Middle frontal gyrus (tissue), 1 donor: Measurements from ENCODE around the gene TRAK2.

ENCODE experiments used
- DNase-seq: peaks from one replicate; pipeline ENCODE4 v3.0.0-alpha.2; 2015; ENCODE audit warnings: low spot score; ENCODE audit errors: extremely low spot score

Gene TRAK2

DNA sequence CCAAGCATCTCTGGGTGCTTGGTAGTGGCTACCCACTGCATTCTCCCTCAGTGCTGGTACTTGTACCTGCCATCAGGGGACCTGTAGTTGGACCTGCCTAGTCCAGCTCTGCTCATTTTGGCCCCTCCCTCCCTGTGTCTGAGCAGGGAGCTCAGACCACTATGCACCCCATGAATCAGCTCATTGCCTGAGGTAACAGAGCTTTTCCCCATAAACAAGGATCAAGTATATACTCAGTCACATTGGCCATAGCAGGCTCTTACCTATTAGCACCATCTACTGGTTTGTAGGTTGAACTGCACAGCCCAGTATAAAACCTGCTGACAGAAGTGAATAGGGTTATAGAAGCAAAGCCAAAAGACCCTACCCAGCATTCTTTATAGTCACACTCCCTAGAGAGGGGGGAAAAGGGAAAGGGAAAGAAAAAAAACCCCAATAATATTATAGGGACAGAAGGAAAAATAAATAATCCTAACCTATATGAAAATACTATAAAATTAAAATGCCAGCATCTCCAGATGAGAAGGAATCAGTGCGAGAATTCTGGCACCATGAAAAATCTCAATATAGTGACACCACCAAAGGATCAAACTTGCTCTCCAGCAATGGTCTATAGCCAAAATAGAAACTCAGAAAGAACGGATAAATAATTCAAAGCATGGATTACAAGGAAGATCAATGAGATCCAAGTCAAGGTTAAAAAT is 87.2 kb downstream of the TRAK2 start:
- DNase-seq = no peak

DNA sequence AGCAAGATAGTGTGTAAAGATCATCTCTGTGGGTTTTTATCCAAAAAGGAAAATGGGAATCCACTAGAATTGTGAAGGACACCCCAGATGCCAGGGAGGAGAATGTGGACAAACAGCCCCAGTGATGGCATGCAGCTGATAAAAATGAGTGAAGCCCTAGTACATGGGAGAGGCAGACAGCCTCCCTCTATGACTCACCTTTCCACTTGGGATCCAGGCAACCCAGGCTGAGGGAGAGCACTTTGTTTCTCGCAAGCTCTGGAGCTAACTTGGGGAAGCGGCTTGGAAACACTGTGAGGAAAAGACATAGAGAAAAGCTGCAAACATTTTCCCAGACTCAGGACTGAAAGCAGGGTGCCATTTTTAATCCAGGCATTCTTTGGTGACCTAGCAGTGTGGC is 88.9 kb downstream of the TRAK2 start:
- DNase-seq = no peak

DNA sequence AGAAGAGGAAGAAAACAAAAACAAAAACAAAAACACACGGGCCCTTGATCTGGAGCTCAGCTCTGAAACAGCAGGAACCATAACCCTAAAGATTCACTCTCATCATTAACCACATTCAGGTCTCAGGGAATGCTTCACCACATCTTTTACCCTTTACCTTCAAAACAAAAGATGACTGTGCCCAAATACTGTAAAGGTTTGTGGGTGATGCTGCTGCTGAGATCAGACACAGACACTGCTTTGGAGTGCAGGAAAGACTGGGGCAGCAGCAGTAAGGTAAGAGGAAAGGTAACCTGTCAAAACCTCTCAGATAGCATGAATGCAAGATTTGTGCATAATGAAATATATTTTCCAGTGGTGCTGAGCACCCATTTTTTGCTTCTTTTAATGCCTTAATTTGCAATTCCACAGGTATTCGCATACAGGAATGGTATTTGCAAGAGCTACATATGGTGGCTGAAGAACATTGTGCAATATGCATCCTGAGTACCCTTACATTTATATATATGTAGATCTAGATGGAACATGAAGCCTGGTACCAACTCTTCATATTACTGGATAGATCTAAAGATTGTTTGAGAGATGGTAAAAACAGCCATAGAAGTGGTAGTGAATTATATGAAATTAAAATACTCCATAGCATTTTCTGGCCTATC is 90.1 kb downstream of the TRAK2 start:
- DNase-seq = no peak

DNA sequence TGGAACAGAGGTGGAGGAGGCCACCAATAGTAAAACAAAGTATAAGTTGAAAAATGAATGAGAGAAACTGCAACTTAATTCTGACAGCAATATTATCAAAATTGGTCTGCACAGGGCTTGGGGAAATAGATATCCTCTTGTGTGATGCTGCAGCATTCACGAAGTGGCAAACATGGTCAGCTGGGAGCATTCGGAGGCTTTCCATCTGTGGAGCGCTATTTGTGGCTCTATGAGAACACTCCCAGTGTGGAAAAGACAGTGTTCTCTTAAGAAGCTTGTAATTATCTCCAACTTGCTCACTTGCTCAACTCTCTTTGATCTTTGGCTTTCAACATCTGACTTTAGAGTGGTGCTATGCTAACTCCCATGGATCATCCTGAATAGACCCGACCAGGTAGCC is 91.0 kb downstream of the TRAK2 start:
- DNase-seq = no peak

GRCh38 chr2:201358684-201359083 is 92.6 kb downstream of the TRAK2 start:
- no peak for DNase-seq

GRCh38 chr2:201357221-201357620 is 94.0 kb downstream of the TRAK2 start, which contains the start of gene FLACC1:
TSS of gene FLACC1 (minus strand) at chr2:201357345. CDS start at chr2:201351404, 5,941 bp downstream.
- DNase-seq = no peak

- no peak for DNase-seq
These were observed 98.1 kb downstream of the TRAK2 start for GRCh38 chr2:201353116-201353515.

- no peak for DNase-seq
These were observed 100.4 kb downstream of the TRAK2 start for GRCh38 chr2:201350879-201351278.

DNA sequence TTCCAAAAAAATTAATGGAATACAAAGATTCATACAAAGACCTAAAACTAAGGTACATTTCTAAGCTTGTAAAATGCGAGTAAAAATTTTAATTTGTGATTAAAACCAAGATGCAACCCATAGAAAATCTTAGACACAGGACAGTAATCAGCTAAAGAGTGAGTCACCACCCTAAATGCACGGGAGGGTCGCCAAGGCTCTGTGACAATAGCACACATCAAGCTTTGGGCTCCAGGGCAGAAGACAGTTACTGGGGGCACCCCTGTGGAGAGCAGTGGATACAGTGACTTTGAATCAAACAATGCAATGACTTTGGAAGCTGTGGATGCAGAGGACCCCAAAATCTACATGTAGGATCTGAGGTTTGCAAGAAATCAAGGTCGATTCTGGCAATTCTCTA is 101.7 kb downstream of the TRAK2 start:
- no peak for DNase-seq

DNA sequence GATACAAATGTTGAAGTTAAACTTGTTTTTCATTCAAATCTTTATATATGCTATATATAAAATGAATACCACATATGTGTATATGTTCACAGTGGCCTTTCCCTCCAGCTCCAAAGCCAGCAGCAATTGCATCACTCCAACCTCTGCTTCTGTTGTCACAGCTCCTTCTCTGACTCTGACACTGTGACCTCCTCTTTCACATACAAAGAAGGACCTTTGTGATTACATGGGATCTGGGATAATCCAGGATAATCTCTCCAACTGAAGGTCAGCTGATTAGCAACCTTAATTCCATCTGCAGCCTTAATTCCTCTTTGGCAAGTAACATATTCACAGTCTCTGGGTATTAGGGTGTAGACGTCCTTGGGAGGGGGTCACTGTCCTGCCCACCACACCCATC is 102.5 kb downstream of the TRAK2 start:
- no peak for DNase-seq

DNA sequence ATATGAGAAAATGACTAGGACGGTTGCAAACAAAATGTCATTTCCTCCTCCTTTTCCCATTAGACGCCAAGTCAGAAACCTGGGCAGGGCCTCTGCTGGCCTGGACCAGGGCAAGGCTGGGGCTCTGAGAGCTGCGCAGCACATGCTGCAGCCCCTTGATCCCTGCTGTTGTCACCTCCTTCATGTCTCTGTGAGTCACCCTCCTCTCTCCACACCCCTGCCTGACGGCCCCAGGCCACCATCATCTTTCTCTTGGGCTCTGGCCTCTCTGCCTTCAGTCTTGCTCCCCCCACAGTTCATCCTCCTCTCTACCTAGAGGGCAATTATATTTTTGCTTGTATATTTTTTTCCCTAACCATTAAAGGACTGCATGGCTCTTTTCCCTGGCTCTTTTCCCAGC is 104.1 kb downstream of the TRAK2 start:
- no peak for DNase-seq

DNA sequence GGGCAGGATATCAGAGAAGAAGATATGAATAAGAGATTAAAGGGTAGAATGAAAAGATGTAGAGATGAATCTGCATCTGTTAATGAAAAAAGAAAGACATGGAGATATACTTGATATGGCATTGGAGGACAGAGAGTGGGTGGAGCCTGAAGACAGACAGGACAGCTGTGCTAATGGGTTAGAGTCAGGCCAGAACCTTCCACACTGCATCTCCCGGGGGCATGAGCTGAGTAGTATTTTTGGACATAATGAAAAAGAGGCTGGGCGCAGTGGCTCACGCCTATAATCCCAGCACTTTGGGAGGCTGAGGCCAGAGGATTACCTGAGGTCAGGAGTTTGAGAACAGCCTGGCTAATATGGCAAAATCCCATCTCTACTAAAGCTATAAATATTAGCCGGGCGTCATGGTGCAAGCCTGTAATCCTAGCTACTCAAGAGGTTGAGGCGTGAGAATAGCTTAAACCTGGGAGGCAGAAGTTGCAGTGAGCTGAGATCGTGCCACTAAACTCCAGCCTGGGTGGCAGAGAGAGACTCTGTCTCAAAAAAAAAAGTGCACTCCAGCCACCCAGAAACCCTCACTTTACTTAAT is 105.5 kb downstream of the TRAK2 start:
- DNase-seq = no peak

GRCh38 chr2:201344663-201345366 is 106.4 kb downstream of the TRAK2 start:
- no peak for DNase-seq

DNA sequence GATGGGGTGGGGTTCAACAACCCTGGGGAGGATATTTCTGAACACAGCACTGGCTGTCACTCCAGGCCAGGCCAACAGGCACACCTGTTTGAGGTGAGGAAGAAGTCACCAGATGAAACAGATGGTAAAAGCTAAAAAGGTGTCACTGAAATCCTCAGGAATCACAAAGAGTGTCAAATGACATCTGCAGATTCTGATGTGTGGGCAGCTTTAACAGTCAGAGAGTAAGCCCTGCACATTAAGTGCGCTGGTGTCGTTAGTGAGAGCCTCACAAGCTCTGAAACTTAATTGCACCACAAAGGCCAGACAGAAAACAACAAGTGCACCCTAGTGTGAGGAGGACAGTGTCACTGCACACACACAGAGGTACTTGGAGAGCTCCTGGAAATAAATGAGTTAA is 107.7 kb downstream of the TRAK2 start:
- no peak for DNase-seq

DNA sequence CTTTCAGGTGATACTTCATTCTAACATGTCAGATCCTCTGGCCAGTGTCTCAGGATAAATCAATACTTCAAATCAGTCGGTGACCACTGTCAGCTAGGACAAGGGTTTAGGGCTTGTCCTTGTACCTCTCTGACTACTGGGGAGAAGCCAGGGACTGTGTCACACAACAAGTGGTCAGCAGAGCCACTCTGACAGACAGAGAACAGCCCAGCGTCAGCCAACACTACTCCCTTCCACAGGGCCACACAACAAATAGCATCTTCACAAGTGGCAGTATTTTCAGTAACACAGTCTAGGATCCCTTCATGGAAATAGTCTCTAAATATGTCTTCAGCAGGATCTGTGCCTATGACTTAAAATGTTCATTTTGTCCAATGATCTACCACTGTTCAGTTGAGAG is 108.3 kb downstream of the TRAK2 start:
- DNase-seq = no peak

DNA sequence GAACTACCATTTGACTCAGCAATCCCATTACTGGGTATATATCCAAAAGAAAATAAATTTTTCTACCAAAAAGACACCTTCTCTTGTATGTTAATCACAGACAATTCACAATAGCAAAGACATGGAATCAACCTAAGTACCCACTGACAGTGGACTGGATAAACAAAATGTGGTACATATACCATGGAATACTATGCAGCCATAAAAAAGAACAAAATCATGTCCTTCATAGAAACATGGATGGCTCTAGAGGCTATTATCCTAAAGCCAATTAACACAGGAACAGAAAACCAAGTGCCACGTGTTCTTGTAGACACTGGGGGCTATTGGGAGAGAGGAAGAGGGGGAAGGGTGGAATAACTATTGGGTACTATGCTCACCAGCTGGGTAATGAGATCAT is 121.8 kb downstream of the TRAK2 start:
- no peak for DNase-seq

GRCh38 chr2:201327678-201328077 is 123.6 kb downstream of the TRAK2 start:
- DNase-seq = no peak
